ENCODE data around the gene FNDC3B.
A peak's percentile ranks its signal among the peaks of the same experiment; 100 is the strongest.

The FNDC3B gene

DNA sequence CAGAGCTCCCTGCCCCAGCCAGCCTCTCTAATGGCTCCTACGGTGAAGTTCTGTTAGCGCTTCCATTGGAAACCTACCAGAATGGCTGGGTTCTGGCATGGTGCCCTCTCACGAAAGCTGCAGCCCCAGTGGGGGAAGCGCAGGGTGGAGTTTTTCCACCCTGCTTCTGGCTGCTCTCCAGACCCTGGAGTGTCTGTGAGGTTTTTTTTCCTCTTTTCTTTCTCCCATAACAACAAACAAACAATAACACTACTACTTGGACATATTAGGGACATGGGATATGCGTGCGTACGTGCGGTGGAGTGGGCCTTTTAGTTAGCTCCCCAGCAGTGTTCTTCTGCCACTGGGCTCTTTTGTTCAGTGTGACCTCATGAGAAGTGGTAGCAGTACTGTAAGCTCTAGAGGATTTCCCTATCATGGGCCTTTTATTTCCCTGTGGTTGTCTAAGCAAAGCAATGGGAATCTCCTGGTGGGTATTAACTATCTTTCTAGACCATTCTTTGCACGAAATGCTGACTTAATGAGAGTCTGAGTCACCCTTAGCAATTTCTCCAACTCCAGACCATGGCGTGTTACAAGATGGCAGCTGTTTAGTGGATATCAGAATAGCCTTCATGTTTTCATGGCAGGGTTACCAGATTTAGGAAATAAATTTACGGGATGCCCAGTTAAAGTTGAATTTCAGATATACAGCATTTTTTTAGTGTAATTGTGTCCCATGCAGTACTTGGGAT lies 161.9 kb downstream of the FNDC3B start:
- peak; percentile 83 for DNase-seq

DNA sequence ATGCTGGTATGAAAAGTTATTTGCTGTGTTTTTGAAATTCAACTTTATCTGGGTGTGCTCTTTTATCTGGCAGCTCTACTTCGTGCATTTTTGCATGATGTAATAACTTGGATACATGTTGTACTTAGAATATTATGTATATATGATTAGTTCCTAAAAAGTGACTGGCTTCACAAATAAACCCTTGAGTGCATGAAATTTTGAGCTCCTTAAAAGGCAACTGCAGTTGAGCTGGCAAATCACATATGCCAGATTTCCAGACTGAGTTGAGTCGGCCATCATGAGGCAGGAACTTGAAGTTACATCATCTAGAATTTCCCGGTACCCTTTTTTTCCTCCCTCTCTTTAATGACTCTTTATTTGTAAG lies 162.5 kb downstream of the FNDC3B start:
- peak; percentile 16 for DNase-seq

DNA sequence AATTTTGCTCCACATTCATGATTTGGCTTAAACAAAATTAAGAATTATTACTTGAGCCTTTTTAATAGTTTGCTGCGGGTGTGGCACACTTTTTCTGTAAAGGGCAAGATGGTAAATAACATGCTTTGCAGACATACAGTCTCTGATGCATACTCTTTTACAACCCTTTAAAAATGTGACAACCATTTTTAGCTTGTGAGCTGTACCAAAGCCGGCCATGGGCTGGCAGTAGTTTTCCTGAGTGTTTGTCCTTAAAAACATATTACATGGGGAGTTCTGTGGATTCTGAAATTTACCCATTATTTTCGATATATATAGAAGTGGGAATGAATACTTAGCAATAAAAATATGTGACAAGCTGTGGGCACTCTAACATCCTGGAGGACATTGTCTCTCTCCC lies 163.4 kb downstream of the FNDC3B start:
- no peak for DNase-seq

DNA sequence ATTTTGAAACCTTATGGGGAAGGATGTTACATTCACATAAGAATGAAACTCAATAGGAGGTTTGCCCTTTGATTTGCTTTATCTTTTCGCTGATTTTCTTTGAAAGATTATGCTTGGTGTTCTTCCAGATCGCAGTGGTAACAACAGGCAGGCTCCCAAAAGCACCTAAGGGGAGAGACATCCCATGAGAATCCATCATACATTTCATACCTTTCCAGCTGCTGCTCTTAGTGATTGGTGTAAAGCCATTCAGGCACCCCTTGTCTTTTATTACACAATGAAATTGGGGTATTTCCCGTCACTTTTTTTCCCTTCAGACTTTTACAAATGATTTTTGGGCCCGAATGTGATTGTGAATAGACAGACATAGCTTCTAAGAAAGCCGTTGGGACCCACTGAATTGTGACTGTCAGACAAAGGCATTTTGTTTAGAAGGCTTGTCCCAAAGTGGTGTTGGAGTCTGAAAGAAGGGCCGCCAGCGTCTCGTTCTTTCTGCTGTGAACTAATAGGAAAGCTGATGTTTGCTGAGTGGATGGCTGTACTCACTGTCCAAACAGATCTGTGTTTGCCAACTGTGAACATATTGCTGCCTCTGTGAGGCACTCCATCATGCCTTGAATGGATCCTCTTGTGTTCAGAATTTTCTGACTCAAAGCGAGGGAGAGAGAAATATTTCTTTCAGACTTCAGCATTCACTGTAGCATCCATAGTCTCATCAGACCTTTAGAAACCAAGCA lies 164.3 kb downstream of the FNDC3B start:
- peak; percentile 92 for DNase-seq

- DNase-seq, result no peak
Measured at GRCh38 chr3:172204716-172205115, 165.3 kb downstream of the FNDC3B start.

DNA sequence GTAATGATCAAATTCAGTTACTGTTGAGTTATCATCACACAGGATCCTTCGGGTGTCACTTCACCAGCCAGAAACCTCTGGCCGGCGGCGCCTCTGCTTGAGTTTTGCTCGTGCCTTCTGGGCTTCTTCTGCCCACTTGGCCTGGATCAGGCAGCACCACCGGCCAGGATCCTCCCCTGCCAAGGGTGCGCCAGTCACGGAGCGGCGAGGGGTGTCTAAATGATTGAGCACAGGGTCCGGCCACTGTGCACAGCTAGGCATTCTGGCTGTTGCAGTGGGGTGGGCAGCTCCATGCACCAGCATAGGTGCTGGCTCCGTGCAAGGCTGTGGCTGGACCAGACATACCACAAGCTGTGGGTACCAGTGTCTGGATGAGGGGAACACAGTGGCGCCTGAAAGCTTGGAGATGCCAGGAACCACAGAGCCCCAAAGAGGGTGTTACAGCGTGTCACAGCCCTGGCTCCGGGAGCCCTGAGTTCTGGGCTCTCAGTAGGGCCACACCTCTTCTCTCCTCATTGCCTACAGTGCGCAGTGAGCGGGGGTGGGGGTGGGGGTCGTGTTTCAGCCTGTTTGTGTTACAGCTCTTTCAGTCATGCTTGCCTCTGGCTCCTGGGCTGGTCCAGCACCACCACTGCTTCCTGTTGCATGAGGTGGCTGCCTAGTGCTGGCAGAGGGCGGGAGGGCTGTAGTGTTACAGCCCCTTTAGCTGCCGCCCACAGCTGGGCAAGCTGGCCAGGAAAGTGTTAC lies 169.4 kb downstream of the FNDC3B start:
- no peak for DNase-seq

DNA sequence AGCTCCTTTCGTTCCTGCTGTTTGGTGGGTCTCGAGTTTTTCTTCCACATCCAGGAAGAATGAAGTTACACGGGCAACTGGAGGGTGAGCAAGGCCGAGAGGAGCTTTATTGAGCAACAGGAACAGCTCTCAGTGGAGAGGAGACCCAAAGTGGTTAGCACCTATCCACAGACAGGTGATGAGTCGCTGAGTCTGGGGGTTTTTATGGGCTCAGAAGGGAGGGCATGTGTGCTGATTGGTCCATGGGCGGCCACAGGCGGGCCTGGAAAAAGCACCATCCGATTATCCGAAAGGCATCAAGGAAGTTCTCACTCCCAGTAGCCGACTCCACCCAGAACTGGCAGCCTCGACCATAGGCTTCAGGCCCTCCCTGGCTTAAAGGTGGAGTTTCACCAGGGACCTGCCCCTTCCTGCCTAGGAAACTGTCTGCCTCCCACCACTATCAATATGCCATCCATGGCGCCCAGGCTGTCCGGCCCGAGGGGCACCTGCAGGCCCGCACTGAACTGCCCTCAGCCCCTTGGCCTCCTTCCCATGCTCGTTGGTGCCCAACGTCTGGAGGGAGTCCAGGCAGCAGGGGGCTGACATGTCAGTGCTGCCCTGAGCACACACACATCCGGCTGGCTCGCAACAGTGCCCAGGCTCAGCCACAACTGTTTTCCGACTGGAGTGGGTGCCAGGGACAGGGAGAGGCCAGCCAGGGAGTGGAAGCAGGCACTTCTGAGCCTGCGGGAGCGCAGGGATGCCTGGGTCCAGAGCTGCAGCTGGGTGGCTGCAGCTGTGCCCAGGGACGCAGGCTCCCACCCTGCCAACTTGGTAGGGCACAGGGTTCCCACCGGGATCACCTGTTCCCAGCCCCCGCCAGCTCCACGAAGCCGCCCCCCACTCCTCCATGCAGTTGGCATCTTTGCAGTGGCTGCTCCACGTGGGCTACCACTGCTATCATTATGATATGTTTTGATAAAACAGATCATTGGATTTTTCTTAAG lies 170.2 kb downstream of the FNDC3B start:
- DNase-seq, result no peak

DNA sequence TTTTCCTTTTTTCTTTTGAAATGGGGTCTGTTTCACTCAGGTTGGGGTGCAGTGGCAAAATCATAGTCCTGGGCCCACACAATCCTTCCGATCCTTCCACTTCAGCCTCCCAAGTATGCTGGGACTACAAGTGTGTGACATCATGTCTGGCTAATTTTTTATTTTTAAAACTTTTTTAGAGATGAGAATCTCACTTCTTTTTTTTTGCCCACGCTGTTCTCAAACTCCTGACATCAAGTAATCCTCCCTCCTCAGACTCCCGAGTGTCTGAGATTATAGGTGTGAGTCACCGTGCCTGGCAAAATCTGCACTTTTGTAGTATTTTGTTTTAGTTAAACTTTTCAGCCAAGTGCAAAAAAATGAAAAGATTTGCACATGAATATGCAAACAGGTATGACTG lies 171.0 kb downstream of the FNDC3B start:
- no peak for DNase-seq

DNA sequence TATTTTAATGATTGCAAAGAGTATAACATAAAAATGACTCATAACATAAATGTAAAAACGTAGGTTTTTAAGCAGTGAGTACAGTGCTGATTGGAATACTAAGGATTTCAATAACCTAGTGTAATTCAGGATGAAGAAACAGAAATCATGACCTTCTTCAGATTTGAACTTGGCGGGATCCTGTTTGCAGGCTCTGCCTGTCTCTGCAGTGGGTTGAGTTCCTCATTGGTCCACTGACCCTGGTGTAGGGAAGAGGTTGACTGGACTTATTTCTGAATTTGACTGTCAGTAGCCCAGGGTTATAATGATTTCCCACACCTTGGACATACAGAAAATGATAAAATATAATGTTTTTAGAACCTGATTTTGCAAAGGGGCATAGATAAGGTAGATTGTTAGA lies 171.7 kb downstream of the FNDC3B start:
- no peak for DNase-seq

DNA sequence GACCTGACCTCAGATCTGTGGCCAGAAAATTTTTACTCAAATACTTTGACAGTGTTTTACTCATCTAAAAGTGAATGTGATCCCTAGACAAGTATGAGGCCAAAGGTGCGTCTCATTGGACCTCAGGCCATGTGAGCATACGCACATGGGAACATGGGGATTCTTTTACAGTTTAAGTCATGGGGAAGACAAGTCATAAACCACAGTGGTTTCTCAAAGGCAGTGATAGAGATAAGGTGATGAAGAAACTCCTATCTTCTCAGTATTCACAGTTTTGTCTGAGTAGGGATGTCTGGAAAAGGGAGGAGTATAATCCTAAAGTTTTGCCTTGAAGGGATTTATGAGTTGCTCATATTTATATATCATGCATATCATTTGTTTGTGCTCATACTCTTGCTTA lies 173.8 kb downstream of the FNDC3B start:
- no peak for DNase-seq

- peak; percentile 94 for DNase-seq
Measured at GRCh38 chr3:172213904-172214303, 174.5 kb downstream of the FNDC3B start.

- no peak for DNase-seq
Measured at GRCh38 chr3:172216267-172216666, 176.9 kb downstream of the FNDC3B start.

GRCh38 chr3:172216911-172217310 lies 177.5 kb downstream of the FNDC3B start:
- DNase-seq, result no peak

- DNase-seq, result no peak
Measured at GRCh38 chr3:172217877-172218276, 178.5 kb downstream of the FNDC3B start.

DNA sequence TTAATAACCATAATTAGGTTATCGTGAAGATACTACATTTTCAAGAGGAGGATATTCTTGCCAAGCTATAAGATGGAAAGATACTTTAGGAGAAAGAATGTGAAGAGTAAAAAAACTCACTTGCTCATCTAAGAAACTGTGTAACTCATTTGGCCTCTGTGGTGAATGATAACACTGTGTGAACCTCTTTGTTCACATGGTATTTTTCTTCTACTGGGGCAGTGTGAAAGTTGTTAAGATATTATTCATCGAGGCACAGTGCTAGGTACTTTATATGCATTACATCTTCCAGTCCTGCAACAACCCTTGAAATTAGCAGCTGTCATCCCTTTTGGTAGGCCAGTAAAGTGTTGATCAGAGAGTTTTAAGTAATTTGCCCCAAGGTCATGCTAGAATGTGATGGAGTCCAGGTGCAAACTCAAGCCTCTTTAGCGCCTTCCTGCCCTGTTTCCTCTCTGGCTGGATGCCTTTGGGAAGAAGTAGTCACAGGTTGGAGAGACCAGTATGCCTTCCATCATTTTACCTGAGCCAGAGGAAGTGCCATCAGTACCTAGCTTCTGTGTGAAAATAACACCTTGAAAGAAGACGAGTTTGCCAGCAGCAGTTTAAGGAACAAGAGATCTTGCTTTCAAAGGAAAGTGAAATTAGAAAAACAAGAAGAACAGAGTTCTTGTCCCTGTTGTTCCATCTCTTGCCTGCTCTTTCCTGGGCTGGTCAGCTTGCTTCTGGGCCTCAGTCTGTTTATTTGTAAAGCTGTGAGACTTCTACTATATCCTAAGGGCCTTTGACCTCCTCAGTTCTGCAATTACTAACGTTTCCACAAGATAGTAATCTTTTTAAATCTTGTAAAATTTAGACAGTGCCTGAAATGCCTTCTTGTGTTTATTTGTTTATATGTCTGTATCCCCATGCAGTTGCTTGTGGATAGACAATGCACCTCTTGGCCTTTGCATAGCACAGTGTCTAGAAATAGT lies 179.3 kb downstream of the FNDC3B start:
- peak; percentile 34 for DNase-seq

DNA sequence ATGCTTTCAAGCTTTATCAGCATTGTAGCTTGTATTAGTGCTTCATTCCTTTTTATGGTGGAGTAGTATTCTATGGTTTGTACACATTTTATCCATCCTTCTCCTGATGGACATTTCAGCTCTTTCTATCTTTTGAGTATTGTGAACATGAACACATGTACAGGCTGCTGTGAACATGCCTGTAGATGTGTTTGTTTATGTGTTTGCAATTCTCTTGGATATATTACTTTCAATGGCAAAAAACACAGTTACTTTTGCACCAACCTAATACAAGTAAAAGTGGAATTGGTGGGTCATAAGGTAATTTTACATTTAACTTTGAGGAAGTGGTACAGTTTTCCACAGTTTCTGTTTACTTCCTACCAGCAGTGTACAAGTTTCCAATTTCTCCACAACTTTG lies 180.4 kb downstream of the FNDC3B start:
- DNase-seq, result no peak

DNA sequence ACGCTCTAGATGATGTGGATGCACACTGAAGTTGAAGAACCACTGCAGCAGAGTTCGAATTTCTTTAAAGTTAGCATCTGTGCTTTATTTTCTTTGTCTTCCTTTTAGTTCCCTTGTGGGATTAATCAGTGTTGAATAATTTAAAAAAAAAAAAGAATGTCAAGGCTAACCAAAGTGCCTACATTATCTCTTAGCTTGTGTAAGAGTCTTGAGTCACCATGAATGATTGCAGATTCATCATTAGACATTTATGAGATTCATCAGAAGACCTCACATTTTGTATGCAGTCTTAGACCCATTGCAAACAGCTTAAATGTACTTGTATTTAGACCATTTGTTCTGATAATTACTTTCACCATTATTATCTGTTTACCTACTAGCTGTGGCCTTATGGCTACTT lies 182.2 kb downstream of the FNDC3B start:
- DNase-seq, result no peak

DNA sequence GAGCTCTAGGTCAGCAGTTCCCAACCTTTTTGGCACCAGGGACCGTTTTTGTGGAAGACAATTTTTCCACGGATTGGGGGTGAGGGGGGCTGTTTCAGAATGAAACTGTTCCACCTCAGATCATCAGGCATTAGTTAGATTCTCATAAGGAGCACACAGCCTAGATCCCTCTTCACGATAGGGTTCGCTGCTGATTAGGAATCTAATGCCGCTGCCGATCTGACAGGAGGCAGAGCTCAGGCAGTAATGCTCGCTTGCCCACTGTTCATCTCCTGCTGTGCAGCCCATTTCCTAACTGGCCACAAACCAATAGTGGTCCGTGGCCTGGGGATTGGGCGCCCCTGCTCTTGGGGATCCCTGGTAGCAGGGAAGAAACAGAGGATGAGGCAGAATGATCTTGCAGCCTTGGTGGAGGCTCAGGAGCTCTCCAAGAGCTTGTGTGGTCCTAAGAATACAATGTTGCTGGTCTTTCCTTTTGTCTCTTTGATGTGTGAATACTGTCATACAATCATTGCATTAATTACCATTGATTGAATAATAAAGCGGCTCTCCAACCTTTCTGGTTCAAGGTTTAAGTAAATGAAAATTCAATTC lies 183.2 kb downstream of the FNDC3B start:
- DNase-seq, result no peak

GRCh38 chr3:172223870-172224269 lies 184.5 kb downstream of the FNDC3B start:
- peak; percentile 77 for DNase-seq

DNA sequence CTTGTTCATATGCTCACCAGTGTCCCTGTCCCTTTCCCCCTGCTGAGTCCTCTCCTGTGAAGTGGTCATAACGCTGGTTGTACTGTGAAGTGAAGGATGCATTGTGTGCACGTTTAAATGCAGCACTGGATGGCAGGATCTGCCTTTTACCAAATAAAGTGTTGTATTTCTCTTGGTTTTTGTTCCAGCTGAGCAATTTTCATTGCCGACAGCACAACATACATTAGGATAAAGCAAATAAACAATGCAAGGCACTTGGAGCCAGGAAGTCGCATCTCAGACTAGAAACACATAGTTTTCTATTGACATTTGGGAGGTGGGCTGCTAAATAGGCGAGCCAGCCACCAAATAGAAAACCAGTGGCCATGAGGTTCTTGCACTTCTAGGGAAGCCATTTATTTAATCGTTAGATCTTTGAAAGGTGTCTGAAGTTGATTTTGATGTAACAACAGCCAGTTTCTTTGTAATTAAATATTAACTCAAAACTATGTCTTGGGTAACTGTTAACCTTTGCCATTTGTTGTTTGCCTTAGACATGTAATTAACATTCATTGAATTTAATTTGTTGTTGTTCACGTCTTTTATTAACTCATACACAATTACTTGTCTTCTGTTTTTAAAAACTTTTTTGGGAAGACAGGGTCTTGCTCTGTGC lies 185.3 kb downstream of the FNDC3B start:
- peak; percentile 97 for DNase-seq

All from NCI-H510A treated with DMSO at 0.1 percent for 48 hours (cell line).